GM19395 (cell line): ENCODE results near the gene GGTLC2.
"Not testable (repeated sequence)": the region's sequence is repeated elsewhere in the genome, so short reads cannot be mapped to it uniquely, and the experiment has no call there.

ENCODE experiments used
- ATAC-seq: cut with Tn5 transposase; IDR thresholded peaks from one replicate; pipeline ENCODE4 v1.9.1; 2021; ENCODE audit warnings: mild to moderate bottlenecking, moderate library complexity; ENCODE audit not compliant: unreplicated experiment

Gene GGTLC2

GRCh38 chr22:22644314-22644713 lies at the start of gene GGTLC2:
TSS of gene GGTLC2 (plus strand) at chr22:22644614. CDS start at chr22:22646346, 1,732 bp downstream.
- ATAC-seq, result not testable (repeated sequence)

- ATAC-seq, result no peak
Observed at GRCh38 chr22:22595001-22595835, 49.2 kb upstream of the GGTLC2 start.

DNA sequence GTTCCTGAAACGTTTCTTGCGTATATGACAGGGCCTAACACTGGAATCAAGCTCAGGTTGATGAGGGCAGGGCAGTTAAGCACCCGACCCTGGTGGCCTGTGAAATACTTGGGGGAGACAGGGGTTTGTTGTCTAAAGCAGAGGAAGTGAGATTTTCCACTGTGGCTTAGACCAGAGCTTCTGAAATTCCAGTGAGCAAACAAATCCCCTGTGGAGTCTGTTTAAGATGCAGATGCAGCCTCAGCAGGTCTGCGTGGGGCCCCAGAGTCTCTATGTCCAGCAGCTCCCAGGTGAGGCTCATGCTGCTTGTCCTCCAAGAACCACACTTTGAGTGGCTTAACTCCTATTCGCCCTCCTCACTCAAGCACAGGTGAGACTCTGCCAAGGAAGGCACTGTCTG lies 46.3 kb upstream of the GGTLC2 start:
- ATAC-seq, result no peak

- no peak for ATAC-seq
Observed at GRCh38 chr22:22599248-22599647, 45.2 kb upstream of the GGTLC2 start.

- ATAC-seq, result no peak
Observed at GRCh38 chr22:22600531-22601261, 43.7 kb upstream of the GGTLC2 start.

GRCh38 chr22:22603470-22603947 lies 40.9 kb upstream of the GGTLC2 start:
- ATAC-seq, result no peak

DNA sequence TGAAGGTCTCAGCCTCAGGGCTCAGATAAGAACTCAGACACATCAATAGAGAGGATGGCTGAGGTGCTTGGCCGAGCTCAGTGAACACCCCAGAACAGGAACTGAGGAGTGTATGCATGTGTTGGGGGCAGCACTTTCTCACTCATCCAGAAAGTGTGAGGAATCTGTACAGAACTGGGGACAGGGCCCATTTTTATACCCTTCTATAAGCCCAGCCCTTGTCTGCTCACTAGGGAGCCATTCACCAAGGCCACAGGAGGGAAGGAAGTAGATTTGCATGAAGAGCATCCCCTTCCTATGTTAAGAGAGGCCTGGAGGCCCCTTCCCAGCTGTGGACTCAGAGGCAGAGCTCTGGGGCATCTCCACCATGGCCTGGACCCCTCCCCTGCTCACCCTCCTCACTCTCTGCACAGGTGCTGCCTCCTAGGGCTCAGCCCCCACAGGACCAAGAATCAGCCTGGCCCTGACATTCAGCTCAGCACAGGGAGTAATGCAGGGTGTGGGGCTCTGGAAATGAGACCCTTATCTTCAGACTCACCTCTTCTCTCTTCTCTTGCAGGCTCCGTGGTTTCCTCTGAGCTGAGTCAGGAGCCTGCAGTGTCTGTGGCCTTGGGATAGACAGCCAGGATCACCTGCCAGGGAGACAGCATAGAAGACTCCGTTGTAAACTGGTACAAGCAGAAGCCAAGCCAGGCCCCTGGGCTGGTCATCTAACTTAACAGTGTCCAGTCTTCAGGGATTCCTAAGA lies 39.9 kb upstream of the GGTLC2 start:
- ATAC-seq, result no peak

- no peak for ATAC-seq
Observed at GRCh38 chr22:22605074-22605404, 39.4 kb upstream of the GGTLC2 start.

GRCh38 chr22:22608022-22608421 lies 36.4 kb upstream of the GGTLC2 start:
- not testable (repeated sequence) for ATAC-seq

DNA sequence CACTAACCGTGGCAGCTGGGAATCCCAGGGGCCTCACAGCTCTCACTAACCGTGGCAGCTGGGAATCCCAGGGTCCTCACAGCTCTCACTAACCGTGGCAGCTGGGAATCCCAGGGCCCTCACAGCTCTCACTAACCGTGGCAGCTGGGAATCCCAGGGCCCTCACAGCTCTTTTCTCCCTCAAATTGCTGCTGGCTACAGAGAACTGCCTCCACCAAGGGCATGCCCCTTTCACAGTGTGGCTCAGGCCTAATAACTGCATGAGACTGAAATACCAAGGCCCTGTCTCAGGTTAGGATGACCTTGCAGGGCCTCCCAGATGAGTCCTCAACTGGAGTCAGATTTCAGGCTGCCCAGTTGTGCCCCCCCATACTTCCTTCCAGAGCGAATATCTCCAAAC lies 35.1 kb upstream of the GGTLC2 start:
- ATAC-seq, result no peak

DNA sequence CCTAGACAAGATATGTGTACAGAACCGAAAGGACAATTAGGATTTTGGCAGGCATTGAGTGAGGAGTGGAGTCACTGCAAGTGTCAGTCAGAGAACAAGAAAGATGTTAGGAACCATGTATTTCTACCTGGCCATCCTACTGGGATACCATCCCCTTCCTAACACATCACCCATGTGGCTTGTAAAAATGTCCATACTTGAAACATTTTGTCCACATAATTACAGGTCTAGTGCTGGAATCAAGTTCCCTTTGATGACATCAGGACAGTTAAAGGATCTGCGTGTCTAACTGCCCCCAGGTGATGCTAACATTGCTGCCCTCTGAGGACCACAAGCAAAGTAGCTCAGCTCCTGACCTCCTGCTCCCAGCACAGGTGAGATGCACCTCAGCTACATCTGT lies 31.9 kb upstream of the GGTLC2 start:
- ATAC-seq, result no peak

GRCh38 chr22:22614065-22614464 lies 30.3 kb upstream of the GGTLC2 start:
- ATAC-seq, result no peak

DNA sequence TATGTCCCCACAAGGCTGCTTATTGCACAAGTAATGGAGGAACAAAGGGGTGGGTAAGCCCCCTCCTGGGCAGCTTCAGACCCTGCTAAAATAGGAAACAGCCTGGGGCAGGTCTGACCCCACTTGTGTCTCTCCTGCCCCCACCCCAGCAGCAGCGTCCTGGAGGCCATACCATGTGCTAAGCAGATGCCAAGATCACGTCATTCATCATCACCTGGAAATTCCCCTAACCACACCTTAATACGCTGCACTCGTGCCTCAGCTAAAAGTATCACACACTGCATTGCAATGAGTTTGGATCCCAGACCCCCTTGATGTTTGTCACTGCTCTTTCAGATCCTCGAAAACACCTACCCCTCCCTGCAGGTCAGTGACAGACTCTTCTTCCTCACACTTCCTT lies 27.8 kb upstream of the GGTLC2 start:
- ATAC-seq, result no peak

DNA sequence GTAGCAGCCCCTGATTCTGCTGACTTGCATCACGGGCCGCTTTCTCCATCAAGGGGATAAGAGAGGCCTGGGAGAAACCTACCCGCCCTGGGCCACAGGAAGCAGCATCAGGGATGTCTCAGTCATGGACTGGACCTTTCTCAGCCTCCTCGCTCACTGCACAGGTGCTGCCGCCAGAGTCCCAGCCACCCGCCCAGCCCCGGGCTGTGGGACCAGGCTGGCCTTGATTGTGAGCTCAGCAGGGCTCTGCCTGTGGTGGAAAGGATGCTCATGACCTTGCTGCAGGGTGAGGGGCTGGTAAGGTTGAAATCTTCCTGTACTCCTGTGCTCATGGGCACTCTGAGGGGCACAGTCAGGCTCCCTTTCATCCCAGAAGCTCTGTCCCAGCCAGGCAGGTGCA lies 26.0 kb upstream of the GGTLC2 start:
- no peak for ATAC-seq

- ATAC-seq, result no peak
Observed at GRCh38 chr22:22618923-22619322, 25.5 kb upstream of the GGTLC2 start.

- ATAC-seq, result no peak
Observed at GRCh38 chr22:22619765-22620414, 24.5 kb upstream of the GGTLC2 start.

DNA sequence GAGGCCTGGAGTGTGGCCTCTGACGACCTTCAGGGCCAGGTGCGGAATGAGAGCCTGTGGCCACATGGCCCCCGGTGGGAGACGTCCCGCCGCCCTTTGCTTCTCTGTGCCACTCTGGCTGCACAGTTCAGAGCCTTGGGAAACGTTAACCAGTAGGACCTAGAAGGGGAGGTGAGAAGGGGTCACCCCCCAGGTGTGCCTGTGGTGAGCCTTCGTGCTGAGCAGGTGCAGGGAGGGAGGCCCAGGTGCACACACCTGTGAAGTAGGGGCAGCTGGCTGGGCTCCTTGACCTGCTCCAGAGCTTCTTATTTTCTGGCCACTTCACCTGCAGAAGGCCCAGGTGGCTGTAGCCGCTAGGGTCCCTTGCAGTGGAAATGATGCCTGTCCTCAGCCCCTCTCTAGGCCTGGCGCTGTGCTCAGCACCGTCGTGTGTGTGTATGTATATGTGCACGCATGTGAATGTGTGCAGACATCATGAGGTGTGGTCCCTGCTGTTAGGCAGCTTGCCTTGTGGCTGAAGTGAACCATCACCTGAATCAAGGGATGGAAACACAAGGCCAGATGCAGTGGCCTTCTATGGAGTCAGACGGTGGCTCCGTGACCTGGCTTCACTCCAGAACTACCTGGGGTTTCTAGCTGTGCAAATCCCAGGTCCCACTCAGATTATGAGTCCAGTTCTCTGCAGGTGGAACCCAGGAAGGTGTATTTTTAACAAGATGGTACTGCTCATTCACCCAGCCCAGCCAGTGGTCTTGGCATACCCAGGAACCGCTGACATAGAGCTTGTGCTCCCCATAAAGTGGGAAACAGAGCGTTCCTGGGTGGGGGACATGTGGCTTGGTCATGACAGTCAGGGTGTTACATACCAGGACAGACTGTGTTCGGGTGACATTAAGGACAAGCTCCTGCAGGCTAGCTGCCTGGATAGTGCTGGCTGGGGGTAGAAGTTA lies 15.6 kb upstream of the GGTLC2 start:
- ATAC-seq, result not testable (repeated sequence)

- ATAC-seq, result not testable (repeated sequence)
Observed at GRCh38 chr22:22631223-22631652, 13.2 kb upstream of the GGTLC2 start.

- ATAC-seq, result not testable (repeated sequence)
Observed at GRCh38 chr22:22632226-22632625, 12.2 kb upstream of the GGTLC2 start.

GRCh38 chr22:22633533-22633932 lies 10.9 kb upstream of the GGTLC2 start:
- not testable (repeated sequence) for ATAC-seq
